ENCODE measurements around the gene LPCAT1.
A peak's percentile ranks its signal among the peaks of the same experiment; 100 is the strongest.

The LPCAT1 gene

GRCh38 chr5:1484730-1485578 is 38.8 kb downstream of the LPCAT1 start:
- Histone ChIP-seq H4K20me1 (ENCODE audit: control insufficient read depth, insufficient read depth, low read depth, low read length) (no peaks in the 10 kb centered on the region), H3K79me2 (ENCODE audit: control insufficient read depth, low read length) (peaks cover 4% of the 10 kb centered on the region), H3K36me3 (ENCODE audit: control insufficient read depth, low read length) (peaks cover 67% of the 10 kb centered on the region), H3K4me2 (ENCODE audit: low read length) (peak overlapping the region; percentile 62), H3K9me2 (replicated peaks; ENCODE audit: control insufficient read depth, low read length) (no peaks in the 10 kb centered on the region), H3K9me3 (ENCODE audit: control insufficient read depth, insufficient read depth, low read length) (no peaks in the 10 kb centered on the region), H3K27ac (ENCODE audit: low read depth, low read length) (peak overlapping the region; percentile 44), H3K4me3 (ENCODE audit: low read length) (peak overlapping the region; percentile 41), H3K4me1 (ENCODE audit: control insufficient read depth, low read length) (peaks cover 75% of the 10 kb centered on the region), H3K27me3 (ENCODE audit: control insufficient read depth, low read length) (no peaks in the 10 kb centered on the region), H3F3A (ENCODE audit: control insufficient read depth, insufficient read depth) (peaks cover 4% of the 10 kb centered on the region; the same call in 1 of the 2 replicates)
- TF ChIP-seq CTCF (IDR thresholded peaks at IDR 0.05; ENCODE audit: low read depth, low read length, poor library complexity, severe bottlenecking): no peak
- no peak for TF ChIP-seq EZH2phosphoT487 (IDR thresholded peaks at IDR 0.05; ENCODE audit: borderline replicate concordance, low read length)

- Histone ChIP-seq H3K79me2 (ENCODE audit: control insufficient read depth, low read length) (peaks cover 4% of the 10 kb centered on the region), H3K36me3 (ENCODE audit: control insufficient read depth, low read length) (peaks cover 63% of the 10 kb centered on the region), H3K9me2 (replicated peaks; ENCODE audit: control insufficient read depth, low read length) (no peaks in the 10 kb centered on the region), H3K27ac (ENCODE audit: low read depth, low read length) (peak overlapping the region; percentile 44), H3K4me2 (ENCODE audit: low read length) (peak overlapping the region; percentile 62; the same call in 1 of the 2 replicates), H3K27me3 (ENCODE audit: control insufficient read depth, low read length) (no peaks in the 10 kb centered on the region), H3K4me1 (ENCODE audit: control insufficient read depth, low read length) (peaks cover 74% of the 10 kb centered on the region), H3K4me3 (ENCODE audit: low read length) (no peak overlapping the region), H3K9me3 (ENCODE audit: control insufficient read depth, insufficient read depth, low read length) (no peaks in the 10 kb centered on the region), H3F3A (ENCODE audit: control insufficient read depth, insufficient read depth) (peaks cover 4% of the 10 kb centered on the region; the same call in 1 of the 2 replicates), H4K20me1 (ENCODE audit: control insufficient read depth, insufficient read depth, low read depth, low read length) (no peaks in the 10 kb centered on the region)
- no peak for TF ChIP-seq EZH2phosphoT487 (IDR thresholded peaks at IDR 0.05; ENCODE audit: borderline replicate concordance, low read length)
- TF ChIP-seq CTCF (IDR thresholded peaks at IDR 0.05; ENCODE audit: low read depth, low read length, poor library complexity, severe bottlenecking): no peak
Measured at GRCh38 chr5:1483856-1484729, 39.7 kb downstream of the LPCAT1 start.

GRCh38 chr5:1483064-1483463 is 40.7 kb downstream of the LPCAT1 start:
- H4K20me1 ChIP-seq (ENCODE audit: control insufficient read depth, insufficient read depth, low read depth, low read length): no peaks in the 10 kb centered on the region
- no peaks in the 10 kb centered on the region for H3K9me2 ChIP-seq (replicated peaks; ENCODE audit: control insufficient read depth, low read length)
- H3K4me3 ChIP-seq (ENCODE audit: low read length): no peak overlapping the region
- no peaks in the 10 kb centered on the region for H3K9me3 ChIP-seq (ENCODE audit: control insufficient read depth, insufficient read depth, low read length)
- no peak for TF ChIP-seq CTCF (IDR thresholded peaks at IDR 0.05; ENCODE audit: low read depth, low read length, poor library complexity, severe bottlenecking)
- TF ChIP-seq EZH2phosphoT487 (IDR thresholded peaks at IDR 0.05; ENCODE audit: borderline replicate concordance, low read length): no peak
- H3K36me3 ChIP-seq (ENCODE audit: control insufficient read depth, low read length): peaks cover 63% of the 10 kb centered on the region
- no peak overlapping the region for H3K4me2 ChIP-seq (ENCODE audit: low read length)
- H3K4me1 ChIP-seq (ENCODE audit: control insufficient read depth, low read length): peaks cover 67% of the 10 kb centered on the region
- no peaks in the 10 kb centered on the region for H3K27me3 ChIP-seq (ENCODE audit: control insufficient read depth, low read length)
- H3F3A ChIP-seq (ENCODE audit: control insufficient read depth, insufficient read depth): peaks cover under 1% of the 10 kb centered on the region; the same call in 1 of the 2 replicates
- peaks cover 4% of the 10 kb centered on the region for H3K79me2 ChIP-seq (ENCODE audit: control insufficient read depth, low read length)
- no peak overlapping the region for H3K27ac ChIP-seq (ENCODE audit: low read depth, low read length)
